NCI-H2171 treated with DMSO at 0.1 percent for 48 hours (cell line): ENCODE results near the gene TOMM6.

Experiments
- DNase-seq: peaks from one replicate; lab custom pipeline; 2025; lab: John Stamatoyannopoulos, UW

TOMM6 gene

GRCh38 chr6:41824571-41825569 lies 37.4 kb downstream of the TOMM6 start:
- DNase-seq = no peak

GRCh38 chr6:41826343-41827022 lies 39.0 kb downstream of the TOMM6 start:
- DNase-seq = no peak

GRCh38 chr6:41832263-41832662 lies 44.8 kb downstream of the TOMM6 start:
- DNase-seq = no peak

GRCh38 chr6:41836022-41836659 lies 48.6 kb downstream of the TOMM6 start:
- DNase-seq = no peak

GRCh38 chr6:41836660-41837052 lies 49.2 kb downstream of the TOMM6 start:
- DNase-seq = no peak
